Hematopoietic multipotent progenitor cell treated with erythropoietin and hydrocortisone succinate and interleukin-3 and kit ligand, for 6 days (in vitro differentiated cells): ENCODE data around the gene ANP32B.
A peak's percentile ranks its signal among the peaks of the same experiment; 100 is the strongest.

Experiments
- DNase-seq: peaks from one replicate; pipeline ENCODE4 v3.0.0-alpha.2; 2015

The ANP32B gene

GRCh38 chr9:98034593-98035546 lies 51.7 kb downstream of the ANP32B start:
- peak; percentile 94 for DNase-seq

- no peak for DNase-seq
Observed at GRCh38 chr9:98037357-98037756, 54.2 kb downstream of the ANP32B start.

GRCh38 chr9:98038958-98039357 lies 55.8 kb downstream of the ANP32B start:
- no peak for DNase-seq

GRCh38 chr9:98039607-98040017 lies 56.5 kb downstream of the ANP32B start:
- DNase-seq, result no peak

GRCh38 chr9:98040212-98040611 lies 57.1 kb downstream of the ANP32B start:
- no peak for DNase-seq

GRCh38 chr9:98043915-98044314 lies 60.8 kb downstream of the ANP32B start:
- DNase-seq, result no peak

- DNase-seq, result peak; percentile 96
Observed at GRCh38 chr9:98045234-98046179, 62.4 kb downstream of the ANP32B start.

GRCh38 chr9:98046180-98046543 lies 63.0 kb downstream of the ANP32B start:
- no peak for DNase-seq

GRCh38 chr9:98047002-98047401 lies 63.9 kb downstream of the ANP32B start:
- no peak for DNase-seq

GRCh38 chr9:98049288-98050072 lies 66.3 kb downstream of the ANP32B start:
- DNase-seq, result peak; percentile 27

GRCh38 chr9:98050351-98050750 lies 67.2 kb downstream of the ANP32B start:
- no peak for DNase-seq

- DNase-seq, result no peak
Observed at GRCh38 chr9:98054376-98054951, 71.3 kb downstream of the ANP32B start.

- peak; percentile 96 for DNase-seq
Observed at GRCh38 chr9:98056269-98057137, 73.4 kb downstream of the ANP32B start, which contains the start of gene NANS. NANS (plus strand) TSS chr9:98056732; CDS start chr9:98056809, 77 bp downstream.

- peak; percentile 47 for DNase-seq
Observed at GRCh38 chr9:98057138-98057799, 74.1 kb downstream of the ANP32B start.

- no peak for DNase-seq
Observed at GRCh38 chr9:98062161-98062560, 79.0 kb downstream of the ANP32B start.

GRCh38 chr9:98064623-98065392 lies 81.7 kb downstream of the ANP32B start:
- DNase-seq, result no peak
